ENCODE data around the gene CERS3.

CERS3 gene

GRCh38 chr15:100500226-100500990 lies 28.3 kb downstream of the CERS3 start:
- TF ChIP-seq CTCF (IDR thresholded peaks at IDR 0.05; ENCODE audit: insufficient read depth, low read length) = no peak
- Histone ChIP-seq H3K27ac (replicated peaks) (no peak overlapping the region), H3K4me3 (replicated peaks; ENCODE audit: insufficient read depth, low read length) (no peak overlapping the region), H3K27me3 (ENCODE audit: insufficient read depth, poor library complexity, severe bottlenecking) (no peaks in the 10 kb centered on the region)
- no peak for DNase-seq (ENCODE audit: low read depth in 1 of 2, low spot score in 1 of 2)

GRCh38 chr15:100495861-100496260 lies 32.9 kb downstream of the CERS3 start:
- Histone ChIP-seq H3K4me3 (replicated peaks; ENCODE audit: insufficient read depth, low read length) (no peak overlapping the region), H3K27me3 (ENCODE audit: insufficient read depth, poor library complexity, severe bottlenecking) (no peaks in the 10 kb centered on the region), H3K27ac (replicated peaks) (no peak overlapping the region)
- DNase-seq (ENCODE audit: low read depth in 1 of 2, low spot score in 1 of 2) = no peak
- TF ChIP-seq SPI1 (IDR thresholded peaks at IDR 0.05; ENCODE audit: borderline replicate concordance, low read depth) (no peak), POLR2AphosphoS5 (IDR thresholded peaks at IDR 0.05; ENCODE audit: low read depth) (no peak), REST (IDR thresholded peaks at IDR 0.05; ENCODE audit: insufficient replicate concordance, low read depth) (no peak), CTCF (IDR thresholded peaks at IDR 0.05; ENCODE audit: insufficient read depth, low read length) (no peak), GABPA (IDR thresholded peaks at IDR 0.05; ENCODE audit: low read depth) (no peak)

GRCh38 chr15:100493213-100493612 lies 35.5 kb downstream of the CERS3 start:
- TF ChIP-seq GABPA (IDR thresholded peaks at IDR 0.05; ENCODE audit: low read depth) = no peak
- no peak for TF ChIP-seq CTCF (IDR thresholded peaks at IDR 0.05; ENCODE audit: insufficient read depth, low read length)
- no peak for TF ChIP-seq POLR2AphosphoS5 (IDR thresholded peaks at IDR 0.05; ENCODE audit: low read depth)
- no peak for TF ChIP-seq SPI1 (IDR thresholded peaks at IDR 0.05; ENCODE audit: borderline replicate concordance, low read depth)
- H3K27me3 ChIP-seq (ENCODE audit: insufficient read depth, poor library complexity, severe bottlenecking) = no peaks in the 10 kb centered on the region
- H3K27ac ChIP-seq (replicated peaks) = no peak overlapping the region
- no peak overlapping the region for H3K4me3 ChIP-seq (replicated peaks; ENCODE audit: insufficient read depth, low read length)
- DNase-seq (ENCODE audit: low read depth in 1 of 2, low spot score in 1 of 2) = no peak

- Histone ChIP-seq H3K27ac (replicated peaks) (no peak overlapping the region), H3K4me3 (replicated peaks; ENCODE audit: insufficient read depth, low read length) (no peak overlapping the region), H3K27me3 (ENCODE audit: insufficient read depth, poor library complexity, severe bottlenecking) (no peaks in the 10 kb centered on the region)
- TF ChIP-seq SPI1 (IDR thresholded peaks at IDR 0.05; ENCODE audit: borderline replicate concordance, low read depth) (no peak), REST (IDR thresholded peaks at IDR 0.05; ENCODE audit: insufficient replicate concordance, low read depth) (no peak), GABPA (IDR thresholded peaks at IDR 0.05; ENCODE audit: low read depth) (no peak), CTCF (IDR thresholded peaks at IDR 0.05; ENCODE audit: insufficient read depth, low read length) (no peak), POLR2AphosphoS5 (IDR thresholded peaks at IDR 0.05; ENCODE audit: low read depth) (no peak)
- DNase-seq (ENCODE audit: low read depth in 1 of 2, low spot score in 1 of 2) = no peak
Observed at GRCh38 chr15:100484443-100484842, 44.3 kb downstream of the CERS3 start.

Data from HL-60 (cell line).